GM12878 (cell line): ENCODE measurements around the gene EPHA10. TPM values are rescaled to one million over a fixed set of nuclear protein-coding genes. Genes with fewer than 3 reads are reported as not detected.

Source experiments
- ATAC-seq: fragments of 200-7000 bp; cut with Tn5 transposase; 3 replicates; pipeline ENCODE4 v1.9.1; 2020; ENCODE audit warnings: mild to moderate bottlenecking, moderate library complexity
- BruUV-seq: library from RNA; stranded (reverse); fragments of 400-500 nt; replicated peaks from 2 replicates; lab custom pipeline; 2021; lab: Mats Ljungman, UMichigan
- CTCF ChIA-PET: fragments of 300-600 bp; sonication (Branson Sonifier 250); formaldehyde crosslinking; extraction: SDS; loops from one replicate; lab custom pipeline; 2021; ENCODE audit warnings: inconsistent platforms; lab: Yijun Ruan, JAX
- POLR2A ChIA-PET: fragments of 350-600 bp; formaldehyde crosslinking; extraction: SDS; loops from one replicate; lab custom pipeline; 2021; ENCODE audit warnings: inconsistent platforms; lab: Charles Lee
- RAD21 ChIA-PET: fragments of 300-600 bp; sonication (Branson Sonifier 250); formaldehyde crosslinking; loops from one replicate; lab custom pipeline; 2023; ENCODE audit warnings: antibody characterized with exemption; ENCODE audit not compliant: unreplicated experiment; lab: Charles Lee
- SMC1A ChIA-PET: fragments of 300-600 bp; sonication (Branson Sonifier 250); formaldehyde crosslinking; loops from one replicate; lab custom pipeline; 2023; ENCODE audit not compliant: unreplicated experiment, uncharacterized antibody; lab: Charles Lee
- DNase-seq: peaks from one replicate; pipeline ENCODE4 v3.0.0-alpha.2; 2011; ENCODE audit warnings: low read depth, low spot score
- FAIRE-seq: peaks from 3 replicates; lab custom pipeline; 2011; peaks lifted over from hg19 to GRCh38; lab: Jason Lieb, UNC
- H2AFZ ChIP-seq: 2 replicates; pipeline ENCODE4 v1.6.0; 2011; ENCODE audit warnings: low read depth, low read length, control low read depth; ENCODE audit not compliant: control insufficient read depth
- H3K27ac ChIP-seq: 2 replicates; pipeline ENCODE4 v1.5.1; 2011; ENCODE audit warnings: control low read depth; ENCODE audit not compliant: control insufficient read depth, insufficient read depth
- H3K27me3 ChIP-seq, 2 experiments: replicated peaks in 1 of 2; 2 replicates each; pipeline versions ENCODE4 v1.6.0 to v1.6.1; 2011; ENCODE audit warnings: low read length in 1 of 2; ENCODE audit not compliant: control insufficient read depth in 2 of 2, insufficient read depth in 2 of 2
- H3K36me3 ChIP-seq, 2 experiments: 2 replicates each; pipeline ENCODE4 v1.5.1; 2011; ENCODE audit warnings: low read length in 1 of 2; ENCODE audit not compliant: control insufficient read depth in 2 of 2, insufficient read depth in 2 of 2
- H3K4me1 ChIP-seq: 2 replicates; pipeline ENCODE4 v1.6.1; 2011; ENCODE audit warnings: mild to moderate bottlenecking, low read length, moderate library complexity, mixed read lengths; ENCODE audit not compliant: control insufficient read depth, insufficient read depth
- H3K4me2 ChIP-seq: 2 replicates; pipeline ENCODE4 v1.6.0; 2011; ENCODE audit warnings: control low read depth; ENCODE audit not compliant: control insufficient read depth, insufficient read depth
- H3K4me3 ChIP-seq: fragments of 200-600 bp; sonication (generic); 2 replicates; pipeline ENCODE4 v1.5.1; 2016
- H3K79me2 ChIP-seq: 2 replicates; pipeline ENCODE4 v1.6.0; 2011; ENCODE audit warnings: low read length; ENCODE audit not compliant: control insufficient read depth, insufficient read depth
- H3K9ac ChIP-seq: 2 replicates; pipeline ENCODE4 v1.8.0; 2011; ENCODE audit warnings: low read length, control low read depth, mixed read lengths; ENCODE audit not compliant: control insufficient read depth, insufficient read depth
- H3K9me3 ChIP-seq: replicated peaks from 3 replicates; pipeline ENCODE4 v1.5.1; 2011; ENCODE audit warnings: mild to moderate bottlenecking, low read length; ENCODE audit not compliant: control insufficient read depth, insufficient read depth
- H4K20me1 ChIP-seq: 2 replicates; pipeline ENCODE4 v1.6.0; 2011; ENCODE audit not compliant: control insufficient read depth, insufficient read depth
- BCLAF1 ChIP-seq: fragments of 450-650 bp; IDR thresholded peaks from 2 replicates; pipeline ENCODE4 v1.6.1; 2017; ENCODE audit warnings: antibody characterized with exemption, mild to moderate bottlenecking, moderate library complexity
- BMI1 ChIP-seq: fragments of 450-650 bp; IDR thresholded peaks from 2 replicates; pipeline ENCODE4 v1.6.1; 2016; ENCODE audit warnings: mild to moderate bottlenecking, moderate library complexity, borderline replicate concordance
- CEBPZ ChIP-seq: fragments of 150-350 bp; IDR thresholded peaks from 2 replicates; pipeline ENCODE4 v1.6.1; 2016; ENCODE audit warnings: low read depth, low read length
- FOXM1 ChIP-seq: IDR thresholded peaks from 2 replicates; pipeline ENCODE4 v1.6.1; 2012; ENCODE audit warnings: low read depth, mild to moderate bottlenecking, inconsistent platforms, low read length, moderate library complexity
- HSF1 ChIP-seq: fragments of 150-350 bp; IDR thresholded peaks from 2 replicates; pipeline ENCODE4 v1.6.1; 2014; ENCODE audit warnings: mild to moderate bottlenecking, low read depth, low read length
- JUNB ChIP-seq: IDR thresholded peaks from 2 replicates; pipeline ENCODE4 v1.6.1; 2016; ENCODE audit warnings: antibody characterized with exemption, mild to moderate bottlenecking
- RBBP5 ChIP-seq: fragments of 200-600 bp; sonication (generic); conservative IDR thresholded peaks from 2 replicates; pipeline ENCODE4 v1.6.1; 2016
- RELA ChIP-seq: fragments of 450-650 bp; IDR thresholded peaks from 2 replicates; pipeline ENCODE4 v1.8.0; 2014; ENCODE audit warnings: borderline replicate concordance; ENCODE audit not compliant: partially characterized antibody
- RFX5 ChIP-seq: IDR thresholded peaks from 2 replicates; pipeline ENCODE4 v1.6.1; 2011; ENCODE audit warnings: low read depth, low read length, improper control_type of control experiment
- SMARCA5 ChIP-seq: fragments of 450-650 bp; IDR thresholded peaks from 2 replicates; pipeline ENCODE4 v1.6.1; 2017; ENCODE audit warnings: mild to moderate bottlenecking
- SMC3 ChIP-seq: IDR thresholded peaks from 2 replicates; pipeline ENCODE4 v1.6.1; 2011; ENCODE audit warnings: low read length, improper control_type of control experiment, borderline replicate concordance
- TCF12 ChIP-seq: IDR thresholded peaks from 2 replicates; pipeline ENCODE4 v1.6.1; 2011; ENCODE audit warnings: low read depth, mild to moderate bottlenecking, low read length
- ZNF622 ChIP-seq: fragments of 450-650 bp; IDR thresholded peaks from 2 replicates; pipeline ENCODE4 v1.6.1; 2017; ENCODE audit warnings: mild to moderate bottlenecking, inconsistent platforms
- WGBS: methylation state at CpG from one replicate; pipeline ENCODE4 v1.1.6; 2016; ENCODE audit warnings: low lambda C conversion rate; ENCODE audit not compliant: insufficient replicate concordance, insufficient coverage; ENCODE audit errors: missing lambda C conversion rate; 5-methylcytosine and 5-hydroxymethylcytosine counted together
- in situ Hi-C: fragments of 300-500 bp; cut with MboI; formaldehyde crosslinking; loops from 9 replicates; pipeline ENCODE4 v1.14.3; 2018; ENCODE audit warnings: mixed read lengths
- intact Hi-C: fragments of 100-400 bp; cut with micrococcal nuclease; formaldehyde crosslinking; loops from one replicate; pipeline ENCODE4 v1.14.2; 2022; ENCODE audit not compliant: unreplicated experiment
- polyA plus RNA-seq, 11 experiments: library from polyadenylated mRNA; depleted of rRNA in 4 of 11; unstranded in 6 of 11; stranded (reverse) in 5 of 11; fragments of >200 nt; fragmentation: Nextera tagmentation in 4 of 11; fragmentation: Illumina TruSeq in 1 of 11; extraction: Ambion mirVana in 4 of 11; extraction: Trizol in 1 of 11; gene quantifications; 1 replicate in 1 of 11; 2 replicates in 10 of 11; pipeline versions ENCODE4 v1.2.1 to v1.2.3, GENCODE V29; 2011 to 2016; ENCODE audit warnings: inconsistent platforms in 2 of 11, missing spikeins in 2 of 11, low read depth in 1 of 11
- total RNA-seq, 4 experiments: library from RNA; depleted of rRNA in 3 of 4; stranded (reverse); fragments of >200 nt in 3 of 4; fragmentation: Illumina TruSeq in 1 of 4; extraction: Trizol in 1 of 4; gene quantifications; 2 replicates each; pipeline versions ENCODE4 v1.2.1 to v1.2.3, GENCODE V29; 2013 to 2021
- TF ChIP-seq, protein P1 (sequence below): IDR thresholded peaks from 2 replicates; pipeline ENCODE4 v1.6.1; 2011; ENCODE audit warnings: low read depth, low read length, improper control_type of control experiment, borderline replicate concordance

EPHA10 gene
- total and polyA plus RNA-seq, 10 of the 15 experiments (the other 5 are each of a cell fraction or from before 2014, with no cell fraction given) = 0.05 to 0.06 TPM; not detected in 8

GRCh38 chr1:37782491-37782890 is 17.6 kb upstream of the EPHA10 start (continued):
- TF ChIP-seq SMARCA5 (no peak), BMI1 (no peak), RELA (no peak), HSF1 (no peak), BCLAF1 (no peak)
- TF ChIP-seq, protein P1, sequence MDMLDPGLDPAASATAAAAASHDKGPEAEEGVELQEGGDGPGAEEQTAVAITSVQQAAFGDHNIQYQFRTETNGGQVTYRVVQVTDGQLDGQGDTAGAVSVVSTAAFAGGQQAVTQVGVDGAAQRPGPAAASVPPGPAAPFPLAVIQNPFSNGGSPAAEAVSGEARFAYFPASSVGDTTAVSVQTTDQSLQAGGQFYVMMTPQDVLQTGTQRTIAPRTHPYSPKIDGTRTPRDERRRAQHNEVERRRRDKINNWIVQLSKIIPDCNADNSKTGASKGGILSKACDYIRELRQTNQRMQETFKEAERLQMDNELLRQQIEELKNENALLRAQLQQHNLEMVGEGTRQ = no peak

DNA sequence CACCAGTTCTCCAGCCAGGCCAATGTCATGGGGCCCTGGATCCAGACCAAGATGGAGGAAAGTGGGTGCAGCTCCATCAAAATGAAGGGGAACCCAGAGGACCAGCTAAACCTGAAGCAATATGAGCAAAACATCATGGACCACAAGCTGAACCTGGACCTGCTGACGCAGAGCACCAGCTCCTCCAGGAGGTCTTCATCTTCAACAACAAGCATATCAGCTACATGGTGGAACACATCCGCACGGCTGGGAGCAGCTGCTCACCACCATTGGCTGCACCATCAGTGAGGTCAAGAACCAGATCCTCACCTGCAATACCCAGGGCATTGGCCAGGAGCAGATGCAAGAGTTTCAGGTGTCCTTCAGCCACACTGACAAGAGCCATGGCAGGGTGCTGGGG is 13.7 kb upstream of the EPHA10 start:
- no peak overlapping the region for H3K27ac ChIP-seq
- H3K4me2 ChIP-seq = no peak overlapping the region
- H3K27me3 ChIP-seq = no peaks in the 10 kb centered on the region; a peak in 1 of 4 replicates
- no peaks in the 10 kb centered on the region for H3K4me1 ChIP-seq
- no TSS peak for BruUV-seq
- no peaks in the 10 kb centered on the region for H3K9me3 ChIP-seq
- no peaks in the 10 kb centered on the region for H4K20me1 ChIP-seq
- no peak overlapping the region for H3K9ac ChIP-seq
- intact Hi-C loops (no loop called here), in situ Hi-C loops (no loop called here)
- no peak overlapping the region for H2AFZ ChIP-seq
- H3K4me3 ChIP-seq = no peak overlapping the region
- H3K79me2 ChIP-seq = no peaks in the 10 kb centered on the region
- SMC1A ChIA-PET = no interaction called here
- RAD21 ChIA-PET = no interaction called here
- no peaks in the 10 kb centered on the region for H3K36me3 ChIP-seq
- CTCF ChIA-PET = interaction anchor here (1.7 kb wide), 1 partner anchor 13 kb away, joined by 6 read pairs; no protein-coding TSS in a partner anchor
- POLR2A ChIA-PET = no interaction called here
- TF ChIP-seq RBBP5 (no peak), JUNB (no peak), TCF12 (no peak), FOXM1 (no peak), RFX5 (no peak), CEBPZ (no peak), SMC3 (no peak), ZNF622 (no peak)
- no peak for ATAC-seq
- WGBS = 93% methylated on average over 3 of the region's 3 CpGs
- no peak for DNase-seq
- FAIRE-seq = no peak
